SK-N-SH treated with all-trans-retinoic acid at 6 μM for 48 hours (cell line): Measurements from ENCODE around the gene PTPRF.

Experiments
- ATAC-seq: fragments of 200-7000 bp; cut with Tn5 transposase; 3 replicates; pipeline ENCODE4 v1.9.1; 2020; ENCODE audit warnings: mild to moderate bottlenecking, moderate library complexity
- ARNTL ChIP-seq: fragments of 450-650 bp; formaldehyde crosslinking; IDR thresholded peaks from 2 replicates; pipeline ENCODE4 v1.5.0; 2020; ENCODE audit warnings: low read depth, mild to moderate bottlenecking, moderate library complexity, borderline replicate concordance
- BACH2 ChIP-seq: fragments of 250-450 bp; sonication (Bioruptor Pico); IDR thresholded peaks from 2 replicates; pipeline ENCODE4 v1.9.0; 2021; ENCODE audit warnings: mild to moderate bottlenecking, borderline replicate concordance
- CSDC2 ChIP-seq: fragments of 250-450 bp; sonication (Bioruptor Pico); IDR thresholded peaks from 2 replicates; pipeline ENCODE4 v1.5.0; 2020; ENCODE audit warnings: mild to moderate bottlenecking, moderate library complexity
- ESRRG ChIP-seq: fragments of 250-450 bp; sonication (Bioruptor Pico); IDR thresholded peaks from 2 replicates; pipeline ENCODE4 v1.6.1; 2021; ENCODE audit warnings: mild to moderate bottlenecking
- GLIS3 ChIP-seq: fragments of 250-450 bp; sonication (Bioruptor Pico); IDR thresholded peaks from 2 replicates; pipeline ENCODE4 v1.5.0; 2020; ENCODE audit warnings: mild to moderate bottlenecking, moderate library complexity
- ISL1 ChIP-seq: fragments of 250-450 bp; sonication (Bioruptor Pico); IDR thresholded peaks from 2 replicates; pipeline ENCODE4 v2.1.2; 2022; ENCODE audit warnings: mild to moderate bottlenecking, moderate library complexity
- OSR1 ChIP-seq: fragments of 250-450 bp; sonication (Bioruptor Pico); IDR thresholded peaks from 2 replicates; pipeline ENCODE4 v1.8.0; 2022; ENCODE audit warnings: moderate library complexity, mild to moderate bottlenecking, inconsistent platforms
- PPARA ChIP-seq: fragments of 250-450 bp; sonication (Bioruptor Pico); IDR thresholded peaks from 2 replicates; pipeline ENCODE4 v1.5.0; 2020; ENCODE audit warnings: mild to moderate bottlenecking, borderline replicate concordance
- RARB ChIP-seq: fragments of 250-450 bp; sonication (Bioruptor Pico); IDR thresholded peaks from 2 replicates; pipeline ENCODE4 v1.8.0; 2021; ENCODE audit warnings: mild to moderate bottlenecking, moderate library complexity
- SNAI2 ChIP-seq: fragments of 250-450 bp; sonication (Bioruptor Pico); IDR thresholded peaks from 2 replicates; pipeline ENCODE4 v1.5.0; 2020; ENCODE audit warnings: mild to moderate bottlenecking, moderate library complexity
- TCF4 ChIP-seq: fragments of 250-450 bp; sonication (Bioruptor Pico); IDR thresholded peaks from 2 replicates; pipeline ENCODE4 v1.8.0; 2021; ENCODE audit warnings: mild to moderate bottlenecking, moderate library complexity, borderline replicate concordance
- TOX ChIP-seq: fragments of 250-450 bp; sonication (Bioruptor Pico); IDR thresholded peaks from 2 replicates; pipeline ENCODE4 v1.8.0; 2021; ENCODE audit warnings: mild to moderate bottlenecking, moderate library complexity, borderline replicate concordance
- ZC3H10 ChIP-seq: fragments of 250-450 bp; sonication (Bioruptor Pico); IDR thresholded peaks from 2 replicates; pipeline ENCODE4 v1.5.1; 2021; ENCODE audit warnings: mild to moderate bottlenecking, moderate library complexity
- ZFP3 ChIP-seq: fragments of 250-450 bp; sonication (Bioruptor Pico); IDR thresholded peaks from 2 replicates; pipeline ENCODE4 v1.5.0; 2020; ENCODE audit warnings: mild to moderate bottlenecking, moderate library complexity
- ZFP30 ChIP-seq: fragments of 450-650 bp; formaldehyde crosslinking; IDR thresholded peaks from 2 replicates; pipeline ENCODE4 v1.5.0; 2022; ENCODE audit warnings: mild to moderate bottlenecking, moderate library complexity
- ZNF565 ChIP-seq: fragments of 450-650 bp; formaldehyde crosslinking; conservative IDR thresholded peaks from 2 replicates; pipeline ENCODE4 v1.5.0; 2020; ENCODE audit warnings: low read depth, mild to moderate bottlenecking, moderate library complexity
- ZNF70 ChIP-seq: fragments of 450-650 bp; formaldehyde crosslinking; IDR thresholded peaks from 2 replicates; pipeline ENCODE4 v1.5.0; 2020; ENCODE audit warnings: mild to moderate bottlenecking, moderate library complexity
- ZNF8 ChIP-seq: fragments of 450-650 bp; formaldehyde crosslinking; IDR thresholded peaks from 2 replicates; pipeline ENCODE4 v1.5.0; 2020; ENCODE audit warnings: mild to moderate bottlenecking, moderate library complexity
- TF ChIP-seq, protein P1 (sequence below): fragments of 250-450 bp; sonication (Bioruptor Pico); IDR thresholded peaks from 2 replicates; pipeline ENCODE4 v1.5.1; 2021; ENCODE audit warnings: mild to moderate bottlenecking, moderate library complexity
- TF ChIP-seq, protein P2 (sequence below): fragments of 250-450 bp; sonication (Bioruptor Pico); IDR thresholded peaks from 2 replicates; pipeline ENCODE4 v1.8.0; 2021; ENCODE audit warnings: low read depth, mild to moderate bottlenecking, moderate library complexity, borderline replicate concordance
- TF ChIP-seq, protein P3 (sequence below): fragments of 250-450 bp; sonication (Bioruptor Pico); IDR thresholded peaks from 2 replicates; pipeline ENCODE4 v1.5.0; 2020; ENCODE audit warnings: mild to moderate bottlenecking, moderate library complexity
- TF ChIP-seq, protein P4 (sequence below): fragments of 250-450 bp; sonication (Bioruptor Pico); IDR thresholded peaks from 2 replicates; pipeline ENCODE4 v1.8.0; 2020; ENCODE audit warnings: mild to moderate bottlenecking, moderate library complexity, borderline replicate concordance

Gene PTPRF

DNA sequence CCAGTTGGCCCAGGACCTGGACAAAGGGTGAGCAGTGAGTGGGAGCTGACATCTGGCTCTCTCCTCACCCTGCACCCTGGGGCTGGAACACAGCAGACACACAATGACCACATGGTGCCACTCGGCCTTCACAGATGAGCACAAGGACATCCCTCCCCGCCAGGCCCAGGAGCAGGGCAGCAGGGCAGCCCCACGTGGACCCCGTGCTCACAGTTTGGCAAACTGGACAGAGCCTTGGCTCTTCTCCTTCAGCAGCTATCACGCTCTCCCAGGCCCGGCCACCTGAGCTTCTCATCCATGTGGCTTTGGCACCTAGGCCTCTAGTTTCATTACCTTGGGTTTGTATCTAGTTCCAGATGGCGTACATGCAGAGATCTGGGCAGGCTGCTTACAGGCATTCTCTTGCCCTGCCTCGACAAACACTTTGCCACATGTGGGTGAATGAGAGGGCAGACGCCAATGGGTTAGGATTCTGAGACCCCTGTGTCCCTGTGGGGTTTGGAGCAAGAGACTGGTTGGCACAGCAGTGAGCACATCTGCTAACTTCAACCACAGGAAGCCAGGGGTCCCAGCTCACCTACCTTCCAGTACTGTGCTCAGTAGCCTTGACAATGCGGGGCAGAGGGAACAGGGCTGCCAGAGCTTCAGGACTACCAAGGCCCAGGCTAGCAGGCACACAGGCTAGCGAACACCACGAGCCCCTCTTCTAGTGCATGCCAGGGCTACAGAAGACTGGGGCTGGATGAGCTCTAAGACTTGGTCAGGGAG lies 3.4 kb upstream of the PTPRF start (continued):
- no peak for TF ChIP-seq ZFP3 (CRISPR knock-in tag)
- no peak for TF ChIP-seq OSR1 (CRISPR knock-in tag)
- TF ChIP-seq ZNF70 (CRISPR knock-in tag) = no peak
- TF ChIP-seq GLIS3 (CRISPR knock-in tag) = no peak

DNA sequence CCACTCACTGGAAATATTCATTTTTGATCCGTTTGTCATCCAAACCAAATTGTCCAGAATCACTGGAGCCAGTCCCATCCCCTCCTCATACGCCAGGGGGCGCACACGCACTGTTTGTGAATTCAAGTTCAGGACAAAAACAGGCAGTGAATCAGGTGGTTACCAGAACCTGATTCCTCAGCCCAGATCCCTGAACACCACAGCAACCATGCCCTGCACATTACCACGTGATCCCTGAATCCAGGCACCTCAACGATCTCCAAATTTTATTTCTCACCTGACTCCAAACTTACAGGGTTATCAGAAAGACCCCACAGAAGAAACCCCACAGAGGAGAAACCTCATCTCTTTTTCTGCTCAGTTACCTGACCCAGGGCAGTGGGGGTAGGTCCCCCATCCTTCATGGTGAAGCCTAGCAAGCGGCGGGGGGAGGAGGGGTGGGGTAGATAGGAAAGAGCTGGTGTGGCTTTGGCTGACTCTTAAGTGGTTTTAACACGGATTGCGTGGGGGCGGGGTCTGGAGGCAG lies 1.4 kb upstream of the PTPRF start:
- peak; percentile 87 for ATAC-seq
- TF ChIP-seq ZFP3 (CRISPR knock-in tag) (no peak), ZC3H10 (CRISPR knock-in tag) (no peak), GLIS3 (CRISPR knock-in tag) (no peak), RARB (no peak), CSDC2 (CRISPR knock-in tag) (no peak), ESRRG (CRISPR knock-in tag) (no peak), ZNF70 (CRISPR knock-in tag) (no peak), OSR1 (CRISPR knock-in tag) (no peak), ZFP30 (no peak)
- TF ChIP-seq, protein P1, sequence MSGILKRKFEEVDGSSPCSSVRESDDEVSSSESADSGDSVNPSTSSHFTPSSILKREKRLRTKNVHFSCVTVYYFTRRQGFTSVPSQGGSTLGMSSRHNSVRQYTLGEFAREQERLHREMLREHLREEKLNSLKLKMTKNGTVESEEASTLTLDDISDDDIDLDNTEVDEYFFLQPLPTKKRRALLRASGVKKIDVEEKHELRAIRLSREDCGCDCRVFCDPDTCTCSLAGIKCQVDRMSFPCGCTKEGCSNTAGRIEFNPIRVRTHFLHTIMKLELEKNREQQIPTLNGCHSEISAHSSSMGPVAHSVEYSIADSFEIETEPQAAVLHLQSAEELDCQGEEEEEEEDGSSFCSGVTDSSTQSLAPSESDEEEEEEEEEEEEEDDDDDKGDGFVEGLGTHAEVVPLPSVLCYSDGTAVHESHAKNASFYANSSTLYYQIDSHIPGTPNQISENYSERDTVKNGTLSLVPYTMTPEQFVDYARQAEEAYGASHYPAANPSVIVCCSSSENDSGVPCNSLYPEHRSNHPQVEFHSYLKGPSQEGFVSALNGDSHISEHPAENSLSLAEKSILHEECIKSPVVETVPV (CRISPR knock-in tag) = no peak
- TF ChIP-seq, protein P2, sequence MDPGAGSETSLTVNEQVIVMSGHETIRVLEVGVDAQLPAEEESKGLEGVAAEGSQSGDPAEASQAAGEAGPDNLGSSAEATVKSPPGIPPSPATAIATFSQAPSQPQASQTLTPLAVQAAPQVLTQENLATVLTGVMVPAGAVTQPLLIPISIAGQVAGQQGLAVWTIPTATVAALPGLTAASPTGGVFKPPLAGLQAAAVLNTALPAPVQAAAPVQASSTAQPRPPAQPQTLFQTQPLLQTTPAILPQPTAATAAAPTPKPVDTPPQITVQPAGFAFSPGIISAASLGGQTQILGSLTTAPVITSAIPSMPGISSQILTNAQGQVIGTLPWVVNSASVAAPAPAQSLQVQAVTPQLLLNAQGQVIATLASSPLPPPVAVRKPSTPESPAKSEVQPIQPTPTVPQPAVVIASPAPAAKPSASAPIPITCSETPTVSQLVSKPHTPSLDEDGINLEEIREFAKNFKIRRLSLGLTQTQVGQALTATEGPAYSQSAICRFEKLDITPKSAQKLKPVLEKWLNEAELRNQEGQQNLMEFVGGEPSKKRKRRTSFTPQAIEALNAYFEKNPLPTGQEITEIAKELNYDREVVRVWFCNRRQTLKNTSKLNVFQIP = no peak

DNA sequence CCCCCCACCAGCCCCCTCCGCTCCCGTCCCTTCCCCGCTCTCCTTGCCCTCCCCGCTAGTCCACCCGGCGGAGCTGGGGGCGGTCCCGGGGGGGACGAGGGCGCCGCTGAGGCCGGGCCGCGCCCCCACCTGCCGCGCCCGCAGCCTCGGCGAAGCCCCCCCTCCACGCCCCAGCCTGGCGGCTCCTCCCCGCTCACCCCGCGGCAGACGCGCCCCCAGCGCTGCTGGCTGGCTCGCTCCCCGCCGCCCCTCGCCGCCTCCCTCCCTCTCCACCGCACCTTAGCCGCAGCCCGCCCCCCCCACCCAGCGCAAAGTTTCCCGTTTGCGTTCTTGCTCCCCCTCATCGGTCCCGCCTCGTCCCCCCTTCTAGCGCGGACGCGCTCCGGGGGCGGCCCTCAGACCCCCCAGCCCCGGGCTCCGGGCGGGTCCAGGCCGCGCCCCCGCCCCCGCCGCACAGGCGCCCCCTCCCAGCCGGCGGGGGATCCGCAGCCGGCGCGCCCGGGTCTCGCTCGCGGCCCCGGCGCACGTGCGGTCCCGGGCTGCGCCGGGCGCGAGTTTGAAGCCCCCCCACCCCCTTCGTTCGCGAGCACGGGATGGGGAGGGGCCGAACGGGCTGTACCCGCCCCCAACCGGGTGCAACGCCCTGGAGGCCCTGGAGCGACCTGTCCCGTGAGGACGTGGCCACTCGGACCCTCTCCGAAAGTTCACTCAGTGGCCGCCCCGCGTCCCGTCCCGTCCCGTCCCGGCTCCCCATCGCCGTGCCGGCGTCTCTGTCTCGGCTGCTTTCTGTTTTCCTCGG lies 623 bp downstream of the PTPRF start:
- ATAC-seq = peak; percentile 34
- TF ChIP-seq, protein P3, sequence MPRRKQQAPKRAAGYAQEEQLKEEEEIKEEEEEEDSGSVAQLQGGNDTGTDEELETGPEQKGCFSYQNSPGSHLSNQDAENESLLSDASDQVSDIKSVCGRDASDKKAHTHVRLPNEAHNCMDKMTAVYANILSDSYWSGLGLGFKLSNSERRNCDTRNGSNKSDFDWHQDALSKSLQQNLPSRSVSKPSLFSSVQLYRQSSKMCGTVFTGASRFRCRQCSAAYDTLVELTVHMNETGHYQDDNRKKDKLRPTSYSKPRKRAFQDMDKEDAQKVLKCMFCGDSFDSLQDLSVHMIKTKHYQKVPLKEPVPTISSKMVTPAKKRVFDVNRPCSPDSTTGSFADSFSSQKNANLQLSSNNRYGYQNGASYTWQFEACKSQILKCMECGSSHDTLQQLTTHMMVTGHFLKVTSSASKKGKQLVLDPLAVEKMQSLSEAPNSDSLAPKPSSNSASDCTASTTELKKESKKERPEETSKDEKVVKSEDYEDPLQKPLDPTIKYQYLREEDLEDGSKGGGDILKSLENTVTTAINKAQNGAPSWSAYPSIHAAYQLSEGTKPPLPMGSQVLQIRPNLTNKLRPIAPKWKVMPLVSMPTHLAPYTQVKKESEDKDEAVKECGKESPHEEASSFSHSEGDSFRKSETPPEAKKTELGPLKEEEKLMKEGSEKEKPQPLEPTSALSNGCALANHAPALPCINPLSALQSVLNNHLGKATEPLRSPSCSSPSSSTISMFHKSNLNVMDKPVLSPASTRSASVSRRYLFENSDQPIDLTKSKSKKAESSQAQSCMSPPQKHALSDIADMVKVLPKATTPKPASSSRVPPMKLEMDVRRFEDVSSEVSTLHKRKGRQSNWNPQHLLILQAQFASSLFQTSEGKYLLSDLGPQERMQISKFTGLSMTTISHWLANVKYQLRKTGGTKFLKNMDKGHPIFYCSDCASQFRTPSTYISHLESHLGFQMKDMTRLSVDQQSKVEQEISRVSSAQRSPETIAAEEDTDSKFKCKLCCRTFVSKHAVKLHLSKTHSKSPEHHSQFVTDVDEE (CRISPR knock-in tag) = no peak
- no peak for TF ChIP-seq BACH2
- TF ChIP-seq CSDC2 (CRISPR knock-in tag) = no peak
- no peak for TF ChIP-seq ZNF565 (CRISPR knock-in tag)
- no peak for TF ChIP-seq OSR1 (CRISPR knock-in tag)
- no peak for TF ChIP-seq PPARA (CRISPR knock-in tag)
- no peak for TF ChIP-seq ISL1
- TF ChIP-seq ZFP3 (CRISPR knock-in tag) = no peak
- TF ChIP-seq ESRRG (CRISPR knock-in tag) = no peak
- TF ChIP-seq SNAI2 = no peak
- no peak for TF ChIP-seq GLIS3 (CRISPR knock-in tag)
- TF ChIP-seq, protein P2 = no peak
- TF ChIP-seq TOX = no peak
- TF ChIP-seq TCF4 = no peak
- TF ChIP-seq, protein P4, sequence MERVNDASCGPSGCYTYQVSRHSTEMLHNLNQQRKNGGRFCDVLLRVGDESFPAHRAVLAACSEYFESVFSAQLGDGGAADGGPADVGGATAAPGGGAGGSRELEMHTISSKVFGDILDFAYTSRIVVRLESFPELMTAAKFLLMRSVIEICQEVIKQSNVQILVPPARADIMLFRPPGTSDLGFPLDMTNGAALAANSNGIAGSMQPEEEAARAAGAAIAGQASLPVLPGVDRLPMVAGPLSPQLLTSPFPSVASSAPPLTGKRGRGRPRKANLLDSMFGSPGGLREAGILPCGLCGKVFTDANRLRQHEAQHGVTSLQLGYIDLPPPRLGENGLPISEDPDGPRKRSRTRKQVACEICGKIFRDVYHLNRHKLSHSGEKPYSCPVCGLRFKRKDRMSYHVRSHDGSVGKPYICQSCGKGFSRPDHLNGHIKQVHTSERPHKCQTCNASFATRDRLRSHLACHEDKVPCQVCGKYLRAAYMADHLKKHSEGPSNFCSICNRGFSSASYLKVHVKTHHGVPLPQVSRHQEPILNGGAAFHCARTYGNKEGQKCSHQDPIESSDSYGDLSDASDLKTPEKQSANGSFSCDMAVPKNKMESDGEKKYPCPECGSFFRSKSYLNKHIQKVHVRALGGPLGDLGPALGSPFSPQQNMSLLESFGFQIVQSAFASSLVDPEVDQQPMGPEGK (CRISPR knock-in tag) = no peak
- TF ChIP-seq ARNTL (CRISPR knock-in tag) = no peak
- no peak for TF ChIP-seq ZFP30
- no peak for TF ChIP-seq RARB
- no peak for TF ChIP-seq ZNF8 (CRISPR knock-in tag)
- TF ChIP-seq ZC3H10 (CRISPR knock-in tag) = no peak
